Duodenal mucosa (tissue), 2 donors: ENCODE results near the gene ME3.
"Not testable (repeated sequence)": the region's sequence is repeated elsewhere in the genome, so short reads cannot be mapped to it uniquely, and the experiment has no call there.

Source experiments
- H3K27ac ChIP-seq: one replicate; pipeline ENCODE4 v1.7.0; 2013; ENCODE audit warnings: low read depth, low read length
- H3K27me3 ChIP-seq, 2 donors: one replicate each; pipeline ENCODE4 v1.7.0; 2013; ENCODE audit warnings: low read length in 2 of 2, control low read depth in 1 of 2; ENCODE audit not compliant: insufficient read depth in 2 of 2, control insufficient read depth in 1 of 2
- H3K36me3 ChIP-seq, 2 donors: one replicate each; pipeline ENCODE4 v1.7.0; 2013; ENCODE audit warnings: low read length in 2 of 2, control low read depth in 1 of 2; ENCODE audit not compliant: insufficient read depth in 2 of 2, control insufficient read depth in 1 of 2
- H3K4me1 ChIP-seq, 2 donors: one replicate each; pipeline ENCODE4 v1.7.0; 2013; ENCODE audit warnings: low read length in 2 of 2, control low read depth in 1 of 2; ENCODE audit not compliant: insufficient read depth in 2 of 2, control insufficient read depth in 1 of 2
- H3K4me3 ChIP-seq, 2 donors: one replicate each; pipeline ENCODE4 v1.7.0; 2013; ENCODE audit warnings: low read length in 2 of 2, low read depth in 1 of 2
- H3K9ac ChIP-seq, 2 donors: one replicate each; pipeline ENCODE4 v1.7.0; 2013; ENCODE audit warnings: low read length in 2 of 2, low read depth in 1 of 2
- H3K9me3 ChIP-seq, 2 donors: one replicate each; pipeline ENCODE4 v1.7.0; 2013; ENCODE audit warnings: low read length in 2 of 2, control low read depth in 1 of 2; ENCODE audit not compliant: control insufficient read depth in 1 of 2

The ME3 gene

GRCh38 chr11:86555401-86555800 is 117.0 kb downstream of the ME3 start:
- H3K27me3 ChIP-seq: no peaks in the 10 kb centered on the region
- no peak overlapping the region for H3K4me3 ChIP-seq
- H3K36me3 ChIP-seq: no peaks in the 10 kb centered on the region
- H3K4me1 ChIP-seq: peaks cover 19 to 39% of the 10 kb centered on the region in 2 donors
- no peaks in the 10 kb centered on the region for H3K9me3 ChIP-seq
- no peak overlapping the region for H3K27ac ChIP-seq
- no peak overlapping the region for H3K9ac ChIP-seq

GRCh38 chr11:86553265-86553664 is 119.2 kb downstream of the ME3 start:
- no peaks in the 10 kb centered on the region for H3K36me3 ChIP-seq
- H3K27me3 ChIP-seq: no peaks in the 10 kb centered on the region
- no peak overlapping the region for H3K9ac ChIP-seq
- peaks cover 9 to 24% of the 10 kb centered on the region in 2 donors for H3K4me1 ChIP-seq
- H3K27ac ChIP-seq: no peak overlapping the region
- H3K4me3 ChIP-seq: no peak overlapping the region
- H3K9me3 ChIP-seq: no peaks in the 10 kb centered on the region

- Histone ChIP-seq H3K4me3 (no peak overlapping the region), H3K9me3 (no peaks in the 10 kb centered on the region), H3K36me3 (no peaks in the 10 kb centered on the region), H3K27me3 (no peaks in the 10 kb centered on the region), H3K27ac (no peak overlapping the region), H3K9ac (no peak overlapping the region), H3K4me1 (peaks cover 9 to 24% of the 10 kb centered on the region in 2 donors)
Measured at GRCh38 chr11:86551288-86552092, 120.9 kb downstream of the ME3 start.

GRCh38 chr11:86550757-86551156 is 121.7 kb downstream of the ME3 start:
- Histone ChIP-seq H3K27me3 (no peaks in the 10 kb centered on the region), H3K4me3 (no peak overlapping the region), H3K9me3 (no peaks in the 10 kb centered on the region), H3K9ac (no peak overlapping the region), H3K36me3 (no peaks in the 10 kb centered on the region), H3K27ac (no peak overlapping the region), H3K4me1 (peaks cover 9 to 24% of the 10 kb centered on the region in 2 donors)

- no peaks in the 10 kb centered on the region for H3K9me3 ChIP-seq
- H3K27me3 ChIP-seq: no peaks in the 10 kb centered on the region
- no peak overlapping the region for H3K4me3 ChIP-seq
- H3K4me1 ChIP-seq: peaks cover 9 to 20% of the 10 kb centered on the region in 2 donors
- no peak overlapping the region for H3K27ac ChIP-seq
- no peaks in the 10 kb centered on the region for H3K36me3 ChIP-seq
- no peak overlapping the region for H3K9ac ChIP-seq
Measured at GRCh38 chr11:86548271-86548917, 124.0 kb downstream of the ME3 start.

- Histone ChIP-seq H3K27ac (no peak overlapping the region), H3K9me3 (no peaks in the 10 kb centered on the region), H3K27me3 (no peaks in the 10 kb centered on the region), H3K9ac (no peak overlapping the region), H3K4me1 (peaks cover 9 to 17% of the 10 kb centered on the region in 2 donors), H3K36me3 (no peaks in the 10 kb centered on the region), H3K4me3 (no peak overlapping the region)
Measured at GRCh38 chr11:86547727-86548126, 124.7 kb downstream of the ME3 start.

- H3K36me3 ChIP-seq, H3K9me3 ChIP-seq, H3K9ac ChIP-seq, H3K27ac ChIP-seq, H3K4me1 ChIP-seq, H3K4me3 ChIP-seq, H3K27me3 ChIP-seq: not testable (repeated sequence)
Measured at GRCh38 chr11:86541299-86541698, 131.1 kb downstream of the ME3 start.

GRCh38 chr11:86538223-86538548 is 134.2 kb downstream of the ME3 start:
- Histone ChIP-seq H3K27me3 (no peaks in the 10 kb centered on the region), H3K36me3 (no peaks in the 10 kb centered on the region), H3K27ac (no peak overlapping the region), H3K4me1 (no peaks in the 10 kb centered on the region), H3K9ac (no peak overlapping the region), H3K9me3 (no peaks in the 10 kb centered on the region), H3K4me3 (no peak overlapping the region)

- no peaks in the 10 kb centered on the region for H3K27me3 ChIP-seq
Measured at GRCh38 chr11:86537541-86538222, 134.7 kb downstream of the ME3 start.

GRCh38 chr11:86535773-86536172 is 136.6 kb downstream of the ME3 start:
- no peak overlapping the region for H3K9ac ChIP-seq
- H3K4me3 ChIP-seq: no peak overlapping the region
- no peaks in the 10 kb centered on the region for H3K36me3 ChIP-seq
- no peak overlapping the region for H3K27ac ChIP-seq
- H3K9me3 ChIP-seq: no peaks in the 10 kb centered on the region
- H3K27me3 ChIP-seq: no peaks in the 10 kb centered on the region
- no peaks in the 10 kb centered on the region for H3K4me1 ChIP-seq

More at GRCh38 chr11:86537541-86538222, 134.7 kb downstream of the ME3 start:
- H3K27ac ChIP-seq: no peak overlapping the region
- H3K4me3 ChIP-seq: no peak overlapping the region
- no peaks in the 10 kb centered on the region for H3K36me3 ChIP-seq
- H3K4me1 ChIP-seq: no peaks in the 10 kb centered on the region
- H3K9me3 ChIP-seq: no peaks in the 10 kb centered on the region
- no peak overlapping the region for H3K9ac ChIP-seq
